ENCODE data around the gene CTU2. TPM values are rescaled to one million over a fixed set of nuclear protein-coding genes. Genes with fewer than 3 reads are reported as not detected.

Gene CTU2
- total and polyA plus RNA-seq, 8 donors, result 1.8 to 53.3 (median 14.8) TPM

- Histone ChIP-seq H3K27me3 (no peaks in the 10 kb centered on the region), H3K4me1 (peaks cover 1 to 16% (median 13%) of the 10 kb centered on the region in 4 donors), H3K36me3 (peaks cover 44 to 88% (median 80%) of the 10 kb centered on the region in 4 donors), H3K4me3 (no peak overlapping the region), H3K9me3 (no peaks in the 10 kb centered on the region), H3K27ac (peak overlapping the region in 1 of 5 donors; percentile 25)
- 86 to 91% (median 91%) methylated on average over 31 to 41 of the region's 41 CpGs for WGBS, 5 donors
- TF ChIP-seq POLR2AphosphoS5 (IDR thresholded peaks at IDR 0.05), result no peak
- no peak for TF ChIP-seq POLR2A (IDR thresholded peaks at IDR 0.05)
- no peak for DNase-seq
- intact Hi-C loops (cut with DNase I; ENCODE audit: low total_unique reads), result loop anchor here (10.0 kb wide), 2 partner anchors 436 to 476 kb away; partner anchors contain the start of genes CDH15 and ZNF778
Observed at GRCh38 chr16:88738151-88739084, 32.1 kb downstream of the CTU2 start.

- TF ChIP-seq EP300 (IDR thresholded peaks at IDR 0.05) (no peak), POLR2AphosphoS5 (IDR thresholded peaks at IDR 0.05) (no peak), CTCF (IDR thresholded peaks at IDR 0.05) (no peak), POLR2A (IDR thresholded peaks at IDR 0.05) (no peak)
- DNase-seq, result no peak
- Histone ChIP-seq H3K27ac (no peak overlapping the region), H3K4me1 (peaks cover 11 to 26% (median 23%) of the 10 kb centered on the region in 4 donors), H3K9me3 (no peaks in the 10 kb centered on the region), H3K4me3 (no peak overlapping the region), H3K27me3 (no peaks in the 10 kb centered on the region), H3K36me3 (peaks cover 35 to 79% (median 71%) of the 10 kb centered on the region in 4 donors)
- WGBS, 5 donors, result 84 to 88% (median 86%) methylated on average over 19 to 22 of the region's 22 CpGs
- intact Hi-C loops (cut with DNase I; ENCODE audit: low total_unique reads), result loop anchor here (10.0 kb wide), 2 partner anchors 435 to 475 kb away; partner anchors contain the start of genes CDH15 and ZNF778
Observed at GRCh38 chr16:88739139-88739976, 33.1 kb downstream of the CTU2 start.

- WGBS, 5 donors, result 86 to 94% (median 92%) methylated on average over 17 to 33 of the region's 33 CpGs
- H3K36me3 ChIP-seq, result peaks cover 27 to 71% (median 63%) of the 10 kb centered on the region in 4 donors
- H3K27ac ChIP-seq, result no peak overlapping the region
Observed at GRCh38 chr16:88739977-88740726, 33.8 kb downstream of the CTU2 start.

More at GRCh38 chr16:88739977-88740726, 33.8 kb downstream of the CTU2 start:
- no peak for DNase-seq
- H3K27me3 ChIP-seq, result no peaks in the 10 kb centered on the region
- H3K4me1 ChIP-seq, result peaks cover 18 to 34% (median 29%) of the 10 kb centered on the region in 4 donors
- H3K9me3 ChIP-seq, result no peaks in the 10 kb centered on the region
- no peak overlapping the region for H3K4me3 ChIP-seq
- TF ChIP-seq POLR2AphosphoS5 (IDR thresholded peaks at IDR 0.05) (no peak), POLR2A (IDR thresholded peaks at IDR 0.05) (no peak), EP300 (IDR thresholded peaks at IDR 0.05) (no peak), CTCF (IDR thresholded peaks at IDR 0.05) (no peak)
- intact Hi-C loops (cut with DNase I; ENCODE audit: low total_unique reads), result loop anchor here (5.0 to 10.0 kb wide), 3 partner anchors 47 to 475 kb away; partner anchors contain the start of genes CDH15, PIEZO1 and ZNF778

Data from stomach (tissue), 9 donors.